HG03280 (cell line): Measurements from ENCODE around the gene ZDHHC17.

Source experiments
- ATAC-seq: cut with Tn5 transposase; IDR thresholded peaks from one replicate; pipeline ENCODE4 v1.9.1; 2021; ENCODE audit warnings: mild to moderate bottlenecking, moderate library complexity; ENCODE audit not compliant: unreplicated experiment

The ZDHHC17 gene

GRCh38 chr12:76813972-76814371, 50.1 kb downstream of the ZDHHC17 start:
- no peak for ATAC-seq

GRCh38 chr12:76820888-76821482, 57.1 kb downstream of the ZDHHC17 start:
- no peak for ATAC-seq

- ATAC-seq = no peak
These were observed 66.5 kb downstream of the ZDHHC17 start for GRCh38 chr12:76830436-76830835.

GRCh38 chr12:76836633-76837032, 72.7 kb downstream of the ZDHHC17 start:
- no peak for ATAC-seq

- ATAC-seq = no peak
These were observed 83.3 kb downstream of the ZDHHC17 start for GRCh38 chr12:76847260-76847659.

- ATAC-seq = no peak
These were observed 84.2 kb downstream of the ZDHHC17 start for GRCh38 chr12:76848132-76848531.

- no peak for ATAC-seq
These were observed 88.2 kb downstream of the ZDHHC17 start for GRCh38 chr12:76852106-76852505.

GRCh38 chr12:76855271-76855670, 91.4 kb downstream of the ZDHHC17 start:
- ATAC-seq = no peak

GRCh38 chr12:76856018-76856644, 92.2 kb downstream of the ZDHHC17 start:
- ATAC-seq = no peak

GRCh38 chr12:76859611-76860010, 95.7 kb downstream of the ZDHHC17 start:
- no peak for ATAC-seq

- ATAC-seq = no peak
These were observed 96.3 kb downstream of the ZDHHC17 start for GRCh38 chr12:76860256-76860655.

GRCh38 chr12:76863005-76863670, 99.2 kb downstream of the ZDHHC17 start:
- ATAC-seq = no peak

- no peak for ATAC-seq
These were observed 99.9 kb downstream of the ZDHHC17 start for GRCh38 chr12:76863837-76864236.

GRCh38 chr12:76864791-76865400, 101.0 kb downstream of the ZDHHC17 start:
- ATAC-seq = peak; percentile 90

GRCh38 chr12:76866151-76866567, 102.2 kb downstream of the ZDHHC17 start:
- ATAC-seq = no peak

GRCh38 chr12:76866726-76867125, 102.8 kb downstream of the ZDHHC17 start:
- ATAC-seq = no peak

GRCh38 chr12:76871082-76871481, 107.2 kb downstream of the ZDHHC17 start:
- no peak for ATAC-seq

- no peak for ATAC-seq
These were observed 107.8 kb downstream of the ZDHHC17 start for GRCh38 chr12:76871742-76872141.

- no peak for ATAC-seq
These were observed 108.5 kb downstream of the ZDHHC17 start for GRCh38 chr12:76872415-76872814.

GRCh38 chr12:76874027-76874426, 110.1 kb downstream of the ZDHHC17 start:
- no peak for ATAC-seq

- ATAC-seq = no peak
These were observed 110.7 kb downstream of the ZDHHC17 start for GRCh38 chr12:76874491-76875190.
